Activated B cell treated with CpG ODN at 0.5 μM for 24 hours (primary cell): Measurements from ENCODE around the gene ANTXR2. TPM values are rescaled to one million over a fixed set of nuclear protein-coding genes. Genes with fewer than 3 reads are reported as not detected.

Source experiments
- ATAC-seq: fragments of 200-7000 bp; cut with Tn5 transposase; one replicate; pipeline ENCODE4 v1.10.0; 2021; ENCODE audit warnings: low read depth, mild to moderate bottlenecking, moderate library complexity
- CTCF ChIA-PET: fragments of 350-600 bp; sonication (Branson Sonifier 250); formaldehyde crosslinking; loops from one replicate; lab custom pipeline; 2021; ENCODE audit warnings: antibody characterized with exemption; lab: Charles Lee
- POLR2A ChIA-PET: fragments of 350-600 bp; sonication (Branson Sonifier 250); formaldehyde crosslinking; loops from one replicate; lab custom pipeline; 2021; ENCODE audit warnings: antibody characterized with exemption; lab: Charles Lee
- DNase-seq: peaks from one replicate; pipeline ENCODE4 v3.0.0; 2022
- H3K27ac Mint-ChIP-seq: one replicate; pipeline ENCODE4 v1.8.0; 2020; ENCODE audit warnings: mixed read lengths
- H3K27me3 Mint-ChIP-seq: one replicate; pipeline ENCODE4 v1.8.0; 2021; ENCODE audit warnings: mixed read lengths
- H3K36me3 Mint-ChIP-seq: one replicate; pipeline ENCODE4 v1.8.0; 2021; ENCODE audit warnings: low read depth, mixed read lengths
- H3K4me1 Mint-ChIP-seq: one replicate; pipeline ENCODE4 v1.8.0; 2021; ENCODE audit warnings: mixed read lengths
- H3K4me3 Mint-ChIP-seq: one replicate; pipeline ENCODE4 v1.8.0; 2020; ENCODE audit warnings: mild to moderate bottlenecking, mixed read lengths
- H3K9me3 Mint-ChIP-seq: one replicate; pipeline ENCODE4 v1.8.0; 2020; ENCODE audit warnings: mixed read lengths
- CTCF ChIP-seq: fragments of 200-600 bp; IDR thresholded peaks from one replicate; pipeline ENCODE4 v1.8.0; 2022; ENCODE audit warnings: antibody characterized with exemption, mild to moderate bottlenecking
- intact Hi-C: fragments of 100-400 bp; cut with micrococcal nuclease; formaldehyde crosslinking; loops from one replicate; pipeline ENCODE4 v1.15.1; 2024
- total RNA-seq: library from RNA; stranded (reverse); gene quantifications from 2 replicates; pipeline ENCODE4 v1.2.3, GENCODE V29; 2022

Gene ANTXR2
- total RNA-seq, 1 donor from 2014 or later = 19.6 TPM

- intact Hi-C loops = no loop called here
- no peaks in the 10 kb centered on the region for H3K9me3 Mint-ChIP-seq
- POLR2A ChIA-PET = no interaction called here
Observed at GRCh38 chr4:80092847-80093246, 19.8 kb upstream of the ANTXR2 start.

GRCh38 chr4:80092088-80092487 lies 19.1 kb upstream of the ANTXR2 start:
- POLR2A ChIA-PET = no interaction called here
- ATAC-seq = no peak
- DNase-seq = no peak
- H3K27me3 Mint-ChIP-seq = peaks cover 14% of the 10 kb centered on the region
- no peak overlapping the region for H3K4me3 Mint-ChIP-seq
- no peaks in the 10 kb centered on the region for H3K9me3 Mint-ChIP-seq
- CTCF ChIA-PET = interaction anchor here (1.0 kb wide), 1 partner anchor 92 kb away, joined by 3 read pairs; no protein-coding TSS in a partner anchor
- intact Hi-C loops = no loop called here
- no peak for TF ChIP-seq CTCF
- no peaks in the 10 kb centered on the region for H3K4me1 Mint-ChIP-seq
- H3K27ac Mint-ChIP-seq = no peak overlapping the region
- H3K36me3 Mint-ChIP-seq = no peaks in the 10 kb centered on the region

More at GRCh38 chr4:80092847-80093246, 19.8 kb upstream of the ANTXR2 start:
- Mint-ChIP-seq H3K27me3 (peaks cover 12% of the 10 kb centered on the region), H3K4me1 (no peaks in the 10 kb centered on the region), H3K27ac (no peak overlapping the region), H3K36me3 (no peaks in the 10 kb centered on the region), H3K4me3 (no peak overlapping the region)
- no peak for ATAC-seq
- TF ChIP-seq CTCF = no peak
- no peak for DNase-seq
- CTCF ChIA-PET = no interaction called here

- ATAC-seq = no peak
- intact Hi-C loops = no loop called here
Observed at GRCh38 chr4:80091688-80092087, 18.7 kb upstream of the ANTXR2 start.

GRCh38 chr4:80091184-80091583 lies 18.2 kb upstream of the ANTXR2 start:
- ChIA-PET POLR2A (no interaction called here), CTCF (interaction anchor here (0.7 to 1.0 kb wide), 2 partner anchors 72 to 93 kb away, joined by 3 read pairs; no protein-coding TSS in a partner anchor)
- H3K9me3 Mint-ChIP-seq = no peaks in the 10 kb centered on the region
- H3K27me3 Mint-ChIP-seq = peaks cover 16% of the 10 kb centered on the region
- H3K36me3 Mint-ChIP-seq = no peaks in the 10 kb centered on the region
- DNase-seq = no peak
- H3K27ac Mint-ChIP-seq = no peak overlapping the region
- TF ChIP-seq CTCF = no peak
- intact Hi-C loops = no loop called here
- H3K4me3 Mint-ChIP-seq = no peak overlapping the region
- ATAC-seq = no peak
- H3K4me1 Mint-ChIP-seq = no peaks in the 10 kb centered on the region

More at GRCh38 chr4:80091688-80092087, 18.7 kb upstream of the ANTXR2 start:
- DNase-seq = no peak
- no peaks in the 10 kb centered on the region for H3K36me3 Mint-ChIP-seq
- no peaks in the 10 kb centered on the region for H3K4me1 Mint-ChIP-seq
- no peak for TF ChIP-seq CTCF
- H3K27ac Mint-ChIP-seq = no peak overlapping the region
- peaks cover 15% of the 10 kb centered on the region for H3K27me3 Mint-ChIP-seq
- POLR2A ChIA-PET = no interaction called here
- H3K4me3 Mint-ChIP-seq = no peak overlapping the region
- no peaks in the 10 kb centered on the region for H3K9me3 Mint-ChIP-seq
- CTCF ChIA-PET = interaction anchor here (0.7 to 1.0 kb wide), 2 partner anchors 73 to 92 kb away, joined by 3 read pairs; no protein-coding TSS in a partner anchor

- no peaks in the 10 kb centered on the region for H3K9me3 Mint-ChIP-seq
- POLR2A ChIA-PET = no interaction called here
- intact Hi-C loops = no loop called here
- peaks cover 17% of the 10 kb centered on the region for H3K27me3 Mint-ChIP-seq
- H3K4me1 Mint-ChIP-seq = no peaks in the 10 kb centered on the region
- CTCF ChIA-PET = no interaction called here
- ATAC-seq (no peak), DNase-seq (no peak)
- H3K27ac Mint-ChIP-seq = no peak overlapping the region
- H3K36me3 Mint-ChIP-seq = no peaks in the 10 kb centered on the region
- TF ChIP-seq CTCF = no peak
- H3K4me3 Mint-ChIP-seq = no peak overlapping the region
Observed at GRCh38 chr4:80090090-80090489, 17.1 kb upstream of the ANTXR2 start.
